ENCODE results near the gene MAML2. TPM values are rescaled to one million over a fixed set of nuclear protein-coding genes. Genes with fewer than 3 reads are reported as not detected.
A peak's percentile ranks its signal among the peaks of the same experiment; 100 is the strongest.

Gene MAML2
- total RNA-seq, 6 experiments from 2014 or later = 24.9 to 30.8 (median 28.3) TPM

DNA sequence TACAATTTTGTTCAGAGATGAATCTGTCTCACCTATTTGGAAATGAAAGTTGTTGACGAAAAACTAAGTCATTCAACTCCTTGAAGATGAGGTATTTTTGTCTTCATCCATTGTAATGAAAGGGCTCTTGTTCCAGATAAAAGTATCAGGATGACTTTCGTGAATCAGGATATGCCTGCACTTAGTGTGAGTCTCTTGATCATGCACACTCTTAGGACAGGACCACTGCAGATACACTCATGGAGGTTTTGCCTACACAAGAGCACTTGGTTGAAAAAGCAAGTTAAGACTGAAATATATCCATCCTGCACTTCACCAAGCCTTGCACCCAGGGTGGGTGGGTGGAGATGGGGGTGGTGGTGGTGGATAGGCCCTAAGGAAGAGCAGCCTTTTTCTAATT, 298.2 kb downstream of the MAML2 start:
- Mint-ChIP-seq H3K36me3 (ENCODE audit: low read depth) (0 out of 2 replicates have a peak, but pooled peaks cover 11% of the 10 kb centered on the region), H3K9me3 (no peaks in the 10 kb centered on the region), H3K4me1 (ENCODE audit: low read depth) (peaks cover 37% of the 10 kb centered on the region), H3K27me3 (ENCODE audit: insufficient read depth) (peaks cover 3% of the 10 kb centered on the region), H3K27ac (no peak overlapping the region), H3K4me3 (no peak overlapping the region)
- TF ChIP-seq, protein P1, sequence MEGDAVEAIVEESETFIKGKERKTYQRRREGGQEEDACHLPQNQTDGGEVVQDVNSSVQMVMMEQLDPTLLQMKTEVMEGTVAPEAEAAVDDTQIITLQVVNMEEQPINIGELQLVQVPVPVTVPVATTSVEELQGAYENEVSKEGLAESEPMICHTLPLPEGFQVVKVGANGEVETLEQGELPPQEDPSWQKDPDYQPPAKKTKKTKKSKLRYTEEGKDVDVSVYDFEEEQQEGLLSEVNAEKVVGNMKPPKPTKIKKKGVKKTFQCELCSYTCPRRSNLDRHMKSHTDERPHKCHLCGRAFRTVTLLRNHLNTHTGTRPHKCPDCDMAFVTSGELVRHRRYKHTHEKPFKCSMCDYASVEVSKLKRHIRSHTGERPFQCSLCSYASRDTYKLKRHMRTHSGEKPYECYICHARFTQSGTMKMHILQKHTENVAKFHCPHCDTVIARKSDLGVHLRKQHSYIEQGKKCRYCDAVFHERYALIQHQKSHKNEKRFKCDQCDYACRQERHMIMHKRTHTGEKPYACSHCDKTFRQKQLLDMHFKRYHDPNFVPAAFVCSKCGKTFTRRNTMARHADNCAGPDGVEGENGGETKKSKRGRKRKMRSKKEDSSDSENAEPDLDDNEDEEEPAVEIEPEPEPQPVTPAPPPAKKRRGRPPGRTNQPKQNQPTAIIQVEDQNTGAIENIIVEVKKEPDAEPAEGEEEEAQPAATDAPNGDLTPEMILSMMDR (IDR thresholded peaks at IDR 0.05) = no peak
- no peak for DNase-seq

DNA sequence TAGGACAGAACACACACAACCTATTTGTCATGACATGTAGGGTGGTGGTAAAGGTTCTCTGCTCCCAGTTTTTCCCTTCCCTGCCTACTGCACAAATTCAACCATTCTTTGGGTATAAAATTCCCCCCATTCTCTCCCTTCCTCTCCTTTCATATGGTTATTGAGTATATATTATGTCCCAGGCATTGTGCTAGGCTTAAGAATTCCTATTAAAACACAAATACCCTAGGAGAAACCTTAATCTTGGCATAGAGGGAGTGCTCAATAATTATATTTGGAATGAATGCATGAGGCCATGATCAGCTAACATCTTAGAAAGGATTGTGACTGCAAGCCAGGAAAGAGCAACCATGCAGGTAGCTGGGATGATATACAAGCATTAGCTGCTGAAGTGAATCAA, 298.7 kb downstream of the MAML2 start:
- H3K9me3 Mint-ChIP-seq = no peaks in the 10 kb centered on the region
- no peak overlapping the region for H3K27ac Mint-ChIP-seq
- TF ChIP-seq, protein P1 (IDR thresholded peaks at IDR 0.05) = no peak
- DNase-seq = no peak
- 0 out of 2 replicates have a peak, but pooled peaks cover 11% of the 10 kb centered on the region for H3K36me3 Mint-ChIP-seq (ENCODE audit: low read depth)
- H3K27me3 Mint-ChIP-seq (ENCODE audit: insufficient read depth) = peaks cover 3% of the 10 kb centered on the region
- no peak overlapping the region for H3K4me3 Mint-ChIP-seq
- H3K4me1 Mint-ChIP-seq (ENCODE audit: low read depth) = peaks cover 33% of the 10 kb centered on the region

GRCh38 chr11:96043291-96043690, 299.7 kb downstream of the MAML2 start:
- Mint-ChIP-seq H3K27me3 (ENCODE audit: insufficient read depth) (peaks cover 3% of the 10 kb centered on the region), H3K4me1 (ENCODE audit: low read depth) (peaks cover 24% of the 10 kb centered on the region), H3K27ac (no peak overlapping the region), H3K36me3 (ENCODE audit: low read depth) (0 out of 2 replicates have a peak, but pooled peaks cover 11% of the 10 kb centered on the region), H3K4me3 (no peak overlapping the region), H3K9me3 (no peaks in the 10 kb centered on the region)
- DNase-seq = no peak
- TF ChIP-seq, protein P1 (IDR thresholded peaks at IDR 0.05) = no peak

GRCh38 chr11:96038046-96038445, 304.9 kb downstream of the MAML2 start:
- H3K36me3 Mint-ChIP-seq (ENCODE audit: low read depth) = peaks cover 31% of the 10 kb centered on the region

GRCh38 chr11:96037405-96037949, 305.5 kb downstream of the MAML2 start:
- Mint-ChIP-seq H3K4me3 (no peak overlapping the region), H3K9me3 (no peaks in the 10 kb centered on the region), H3K4me1 (ENCODE audit: low read depth) (peaks cover 41% of the 10 kb centered on the region), H3K36me3 (ENCODE audit: low read depth) (peaks cover 28% of the 10 kb centered on the region), H3K27ac (peak overlapping the region; percentile 28; the same call in 1 of the 2 replicates), H3K27me3 (ENCODE audit: insufficient read depth) (no peaks in the 10 kb centered on the region; the same call in 1 of the 2 replicates)
- peak; percentile 27 for DNase-seq
- TF ChIP-seq, protein P1 (IDR thresholded peaks at IDR 0.05) = no peak

More at GRCh38 chr11:96038046-96038445, 304.9 kb downstream of the MAML2 start:
- TF ChIP-seq, protein P1 (IDR thresholded peaks at IDR 0.05) = no peak
- H3K27ac Mint-ChIP-seq = no peak overlapping the region
- no peak overlapping the region for H3K4me3 Mint-ChIP-seq
- no peaks in the 10 kb centered on the region for H3K9me3 Mint-ChIP-seq
- no peaks in the 10 kb centered on the region; the same call in 1 of the 2 replicates for H3K27me3 Mint-ChIP-seq (ENCODE audit: insufficient read depth)
- no peak for DNase-seq
- H3K4me1 Mint-ChIP-seq (ENCODE audit: low read depth) = peaks cover 35% of the 10 kb centered on the region
